ENCODE data around the gene SLC35G1. TPM values are rescaled to one million over a fixed set of nuclear protein-coding genes. Genes with fewer than 3 reads are reported as not detected.
A peak's percentile ranks its signal among the peaks of the same experiment; 100 is the strongest.

The SLC35G1 gene
- total and polyA plus RNA-seq, 2 experiments from 2014 or later, result 5.3 to 6.2 TPM

- no peaks in the 10 kb centered on the region for H4K20me1 ChIP-seq (ENCODE audit: insufficient read depth)
- peaks cover 41% of the 10 kb centered on the region for H3K27me3 ChIP-seq (replicated peaks; ENCODE audit: insufficient read depth)
- H3F3A ChIP-seq (ENCODE audit: insufficient read depth), result no peaks in the 10 kb centered on the region
- H3K4me3 ChIP-seq, result no peak overlapping the region
- H3K9me2 ChIP-seq (ENCODE audit: insufficient read depth), result no peaks in the 10 kb centered on the region
- no peak for DNase-seq
- no peak overlapping the region for H3K27ac ChIP-seq
- no peaks in the 10 kb centered on the region for H3K79me2 ChIP-seq (ENCODE audit: insufficient read depth)
- no peak overlapping the region for H3K4me2 ChIP-seq (ENCODE audit: unreplicated experiment)
- 0 to 9% methylated on average over 1 of the region's 1 CpG for WGBS, 2 experiments (ENCODE audit: low coverage in 1 of 2, low lambda C conversion rate in 2 of 2, missing lambda C conversion rate in 2 of 2)
- no peaks in the 10 kb centered on the region for H3K36me3 ChIP-seq (ENCODE audit: low read depth)
- TF ChIP-seq EZH2phosphoT487 (IDR thresholded peaks at IDR 0.05; ENCODE audit: insufficient read depth, low read depth) (no peak), EZH2 (IDR thresholded peaks at IDR 0.05; ENCODE audit: insufficient read depth, poor library complexity, severe bottlenecking) (no peak)
- H3K9ac ChIP-seq, result no peak overlapping the region
- H3K4me1 ChIP-seq (ENCODE audit: insufficient read depth), result no peaks in the 10 kb centered on the region
- no peak overlapping the region for H2AFZ ChIP-seq
- in situ Hi-C loops (cut with MboI), result no loop called here
- no peaks in the 10 kb centered on the region for H3K9me3 ChIP-seq (ENCODE audit: low read depth)
These were observed 26.3 kb upstream of the SLC35G1 start for GRCh38 chr10:93867525-93867924.

DNA sequence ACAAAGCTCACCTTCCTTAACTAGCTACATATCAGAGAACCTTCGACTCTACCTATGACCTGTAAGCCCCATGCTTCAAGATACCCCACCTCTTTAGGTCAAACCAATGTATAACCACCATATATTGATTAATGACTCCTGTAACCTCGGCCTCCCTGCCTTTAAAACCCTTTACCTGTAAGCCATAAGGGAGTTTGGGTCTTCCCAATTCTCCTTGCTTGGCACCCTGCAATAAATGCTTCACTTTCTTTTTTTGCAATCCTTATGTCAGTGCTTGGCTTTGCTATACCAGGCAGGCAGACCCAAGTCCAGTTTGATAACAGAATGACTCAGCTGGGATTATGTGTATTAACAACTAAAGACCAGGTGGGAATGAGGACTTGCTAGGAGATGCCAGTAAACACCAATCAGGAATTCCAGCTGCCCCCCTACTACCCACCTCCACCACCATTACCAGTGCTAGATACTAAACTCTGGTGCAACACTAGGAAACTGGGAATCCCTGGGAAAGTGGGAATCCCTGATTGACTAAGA lies 22.0 kb upstream of the SLC35G1 start:
- Histone ChIP-seq H3K79me2 (ENCODE audit: insufficient read depth) (no peaks in the 10 kb centered on the region), H3K4me2 (ENCODE audit: unreplicated experiment) (no peak overlapping the region), H3K36me3 (ENCODE audit: low read depth) (no peaks in the 10 kb centered on the region), H3K9ac (no peak overlapping the region), H3F3A (ENCODE audit: insufficient read depth) (peaks cover 15% of the 10 kb centered on the region; the same call in 1 of the 2 replicates), H3K27ac (no peak overlapping the region), H3K4me1 (ENCODE audit: insufficient read depth) (peaks cover 27% of the 10 kb centered on the region), H3K9me2 (ENCODE audit: insufficient read depth) (no peaks in the 10 kb centered on the region), H4K20me1 (ENCODE audit: insufficient read depth) (no peaks in the 10 kb centered on the region), H2AFZ (no peak overlapping the region), H3K27me3 (replicated peaks; ENCODE audit: insufficient read depth) (peaks cover 20% of the 10 kb centered on the region), H3K4me3 (no peak overlapping the region), H3K9me3 (ENCODE audit: low read depth) (no peaks in the 10 kb centered on the region)
- no peak for DNase-seq
- in situ Hi-C loops (cut with MboI), result no loop called here
- TF ChIP-seq EZH2phosphoT487 (IDR thresholded peaks at IDR 0.05; ENCODE audit: insufficient read depth, low read depth), result no peak
- no peak for TF ChIP-seq EZH2 (IDR thresholded peaks at IDR 0.05; ENCODE audit: insufficient read depth, poor library complexity, severe bottlenecking)
- WGBS, 2 experiments (ENCODE audit: low coverage in 1 of 2, low lambda C conversion rate in 2 of 2, missing lambda C conversion rate in 2 of 2), result 38 to 62% methylated on average over 2 of the region's 2 CpGs

- H3K4me3 ChIP-seq, result no peak overlapping the region
- no peaks in the 10 kb centered on the region for H3K9me2 ChIP-seq (ENCODE audit: insufficient read depth)
- 86 to 90% methylated on average over 2 of the region's 2 CpGs for WGBS, 2 experiments (ENCODE audit: low coverage in 1 of 2, low lambda C conversion rate in 2 of 2, missing lambda C conversion rate in 2 of 2)
- no peaks in the 10 kb centered on the region for H3K79me2 ChIP-seq (ENCODE audit: insufficient read depth)
- no peak overlapping the region for H2AFZ ChIP-seq
- H3K9me3 ChIP-seq (ENCODE audit: low read depth), result no peaks in the 10 kb centered on the region
- H4K20me1 ChIP-seq (ENCODE audit: insufficient read depth), result no peaks in the 10 kb centered on the region
- H3K36me3 ChIP-seq (ENCODE audit: low read depth), result no peaks in the 10 kb centered on the region
- H3K27me3 ChIP-seq (replicated peaks; ENCODE audit: insufficient read depth), result peaks cover 12% of the 10 kb centered on the region
- no peak for DNase-seq
- no peak overlapping the region for H3K9ac ChIP-seq
- no peak overlapping the region for H3K4me2 ChIP-seq (ENCODE audit: unreplicated experiment)
- in situ Hi-C loops (cut with MboI), result no loop called here
- peaks cover 30% of the 10 kb centered on the region for H3K4me1 ChIP-seq (ENCODE audit: insufficient read depth)
- TF ChIP-seq EZH2phosphoT487 (IDR thresholded peaks at IDR 0.05; ENCODE audit: insufficient read depth, low read depth), result no peak
- no peak for TF ChIP-seq EZH2 (IDR thresholded peaks at IDR 0.05; ENCODE audit: insufficient read depth, poor library complexity, severe bottlenecking)
- peaks cover 15% of the 10 kb centered on the region; the same call in 1 of the 2 replicates for H3F3A ChIP-seq (ENCODE audit: insufficient read depth)
- no peak overlapping the region for H3K27ac ChIP-seq
These were observed 21.2 kb upstream of the SLC35G1 start for GRCh38 chr10:93872375-93873158.

GRCh38 chr10:93873420-93874115 lies 20.2 kb upstream of the SLC35G1 start:
- Histone ChIP-seq H3K36me3 (ENCODE audit: low read depth) (no peaks in the 10 kb centered on the region), H2AFZ (0 out of 2 replicates have a peak overlapping the region, but pooled peaks have one; percentile 25), H3K9me3 (ENCODE audit: low read depth) (no peaks in the 10 kb centered on the region), H4K20me1 (ENCODE audit: insufficient read depth) (no peaks in the 10 kb centered on the region), H3K9ac (no peak overlapping the region), H3K79me2 (ENCODE audit: insufficient read depth) (no peaks in the 10 kb centered on the region), H3K4me2 (ENCODE audit: unreplicated experiment) (no peak overlapping the region), H3K4me3 (no peak overlapping the region), H3K4me1 (ENCODE audit: insufficient read depth) (peaks cover 30% of the 10 kb centered on the region), H3F3A (ENCODE audit: insufficient read depth) (peaks cover 15% of the 10 kb centered on the region; the same call in 1 of the 2 replicates), H3K27ac (no peak overlapping the region), H3K27me3 (replicated peaks; ENCODE audit: insufficient read depth) (peaks cover 3% of the 10 kb centered on the region), H3K9me2 (ENCODE audit: insufficient read depth) (no peaks in the 10 kb centered on the region)
- DNase-seq, result peak; percentile 72
- in situ Hi-C loops (cut with MboI), result no loop called here
- no peak for TF ChIP-seq EZH2phosphoT487 (IDR thresholded peaks at IDR 0.05; ENCODE audit: insufficient read depth, low read depth)
- TF ChIP-seq EZH2 (IDR thresholded peaks at IDR 0.05; ENCODE audit: insufficient read depth, poor library complexity, severe bottlenecking), result no peak
- 67 to 72% methylated on average over 6 of the region's 6 CpGs for WGBS, 2 experiments (ENCODE audit: low coverage in 1 of 2, low lambda C conversion rate in 2 of 2, missing lambda C conversion rate in 2 of 2)
